Fibroblast of upper back skin (primary cell): ENCODE data around the gene SRSF7.
"Not testable (repeated sequence)": the region's sequence is repeated elsewhere in the genome, so short reads cannot be mapped to it uniquely, and the experiment has no call there.

Experiments
- DNase-seq: peaks from one replicate; pipeline ENCODE4 v3.0.0-alpha.2; 2013

Gene SRSF7

GRCh38 chr2:38750891-38751595, at the start of gene SRSF7:
Gene SRSF7, minus strand, starts transcription at chr2:38751361. Its CDS starts 105 bp downstream, at chr2:38751256.
- DNase-seq = peak; percentile 99

GRCh38 chr2:38797953-38798352, 46.8 kb upstream of the SRSF7 start:
- DNase-seq = no peak

- peak; percentile 4 for DNase-seq
These were observed 46.1 kb upstream of the SRSF7 start for GRCh38 chr2:38797250-38797676.

GRCh38 chr2:38795016-38795415, 43.9 kb upstream of the SRSF7 start:
- not testable (repeated sequence) for DNase-seq

- no peak for DNase-seq
These were observed 43.2 kb upstream of the SRSF7 start for GRCh38 chr2:38794235-38794946.

GRCh38 chr2:38793511-38793910, 42.4 kb upstream of the SRSF7 start:
- DNase-seq = no peak

- DNase-seq = no peak
These were observed 41.6 kb upstream of the SRSF7 start for GRCh38 chr2:38792751-38793150.

GRCh38 chr2:38792321-38792720, 41.2 kb upstream of the SRSF7 start:
- DNase-seq = not testable (repeated sequence)

GRCh38 chr2:38791744-38792143, 40.6 kb upstream of the SRSF7 start:
- DNase-seq = no peak

GRCh38 chr2:38789691-38790090, 38.5 kb upstream of the SRSF7 start:
- no peak for DNase-seq

GRCh38 chr2:38788306-38788705, 37.1 kb upstream of the SRSF7 start:
- no peak for DNase-seq

GRCh38 chr2:38783586-38783985, 32.4 kb upstream of the SRSF7 start:
- DNase-seq = no peak

- DNase-seq = no peak
These were observed 27.5 kb upstream of the SRSF7 start for GRCh38 chr2:38778687-38779082.

- no peak for DNase-seq
These were observed 25.4 kb upstream of the SRSF7 start for GRCh38 chr2:38776531-38776930.

- DNase-seq = no peak
These were observed 24.7 kb upstream of the SRSF7 start for GRCh38 chr2:38775921-38776225.

- DNase-seq = no peak
These were observed 24.1 kb upstream of the SRSF7 start for GRCh38 chr2:38775097-38775920.

- peak; percentile 9 for DNase-seq
These were observed 20.5 kb upstream of the SRSF7 start for GRCh38 chr2:38771632-38772031.

- DNase-seq = no peak
These were observed 14.4 kb upstream of the SRSF7 start for GRCh38 chr2:38765551-38765950.

- peak; percentile 79 for DNase-seq
These were observed 14.0 kb upstream of the SRSF7 start for GRCh38 chr2:38765149-38765548.

- no peak for DNase-seq
These were observed 12.6 kb upstream of the SRSF7 start for GRCh38 chr2:38763728-38764127.

GRCh38 chr2:38763228-38763627, 12.1 kb upstream of the SRSF7 start:
- no peak for DNase-seq

GRCh38 chr2:38755891-38756290, 4.7 kb upstream of the SRSF7 start:
- DNase-seq = not testable (repeated sequence)

- DNase-seq = no peak
These were observed 3.3 kb upstream of the SRSF7 start for GRCh38 chr2:38754506-38754905.

- no peak for DNase-seq
These were observed 2.9 kb upstream of the SRSF7 start for GRCh38 chr2:38754049-38754448.
